ENCODE measurements around the gene FHIP1A.

DNA sequence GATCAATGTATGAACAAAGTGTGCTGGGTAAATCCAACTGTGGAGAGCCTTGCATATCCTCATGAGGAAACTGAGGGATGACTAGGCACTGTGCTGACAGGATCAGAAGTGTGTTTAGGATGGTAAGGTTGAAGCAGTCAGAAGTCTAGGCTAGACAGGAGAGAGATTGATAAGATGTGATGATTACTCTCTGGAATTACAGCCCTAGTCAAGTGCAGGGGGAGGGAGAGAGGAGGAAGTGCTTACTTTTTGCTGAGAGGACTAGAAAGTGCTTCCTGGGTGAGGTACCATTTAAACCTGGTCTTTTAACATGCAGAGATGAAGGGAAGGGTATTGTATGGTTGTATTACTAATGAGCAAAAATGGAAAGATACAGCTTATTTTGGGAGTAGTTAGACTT, 23.7 kb downstream of the FHIP1A start:
- TF ChIP-seq, protein P1, sequence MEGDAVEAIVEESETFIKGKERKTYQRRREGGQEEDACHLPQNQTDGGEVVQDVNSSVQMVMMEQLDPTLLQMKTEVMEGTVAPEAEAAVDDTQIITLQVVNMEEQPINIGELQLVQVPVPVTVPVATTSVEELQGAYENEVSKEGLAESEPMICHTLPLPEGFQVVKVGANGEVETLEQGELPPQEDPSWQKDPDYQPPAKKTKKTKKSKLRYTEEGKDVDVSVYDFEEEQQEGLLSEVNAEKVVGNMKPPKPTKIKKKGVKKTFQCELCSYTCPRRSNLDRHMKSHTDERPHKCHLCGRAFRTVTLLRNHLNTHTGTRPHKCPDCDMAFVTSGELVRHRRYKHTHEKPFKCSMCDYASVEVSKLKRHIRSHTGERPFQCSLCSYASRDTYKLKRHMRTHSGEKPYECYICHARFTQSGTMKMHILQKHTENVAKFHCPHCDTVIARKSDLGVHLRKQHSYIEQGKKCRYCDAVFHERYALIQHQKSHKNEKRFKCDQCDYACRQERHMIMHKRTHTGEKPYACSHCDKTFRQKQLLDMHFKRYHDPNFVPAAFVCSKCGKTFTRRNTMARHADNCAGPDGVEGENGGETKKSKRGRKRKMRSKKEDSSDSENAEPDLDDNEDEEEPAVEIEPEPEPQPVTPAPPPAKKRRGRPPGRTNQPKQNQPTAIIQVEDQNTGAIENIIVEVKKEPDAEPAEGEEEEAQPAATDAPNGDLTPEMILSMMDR (IDR thresholded peaks at IDR 0.05; ENCODE audit: insufficient read depth, low read length) = no peak
- no peak for TF ChIP-seq SPI1 (IDR thresholded peaks at IDR 0.05; ENCODE audit: borderline replicate concordance, low read depth)
- no peak for TF ChIP-seq REST (IDR thresholded peaks at IDR 0.05; ENCODE audit: insufficient replicate concordance, low read depth)
- no peak for TF ChIP-seq POLR2AphosphoS5 (IDR thresholded peaks at IDR 0.05; ENCODE audit: low read depth)

Measured in HL-60 (cell line).